HL-60 (cell line): ENCODE results near the gene LYSMD4.

Experiments used
- CTCF ChIP-seq: IDR thresholded peaks from one replicate; pipeline ENCODE4 v1.5.1; 2011; ENCODE audit warnings: low read length, control low read depth, inconsistent platforms; ENCODE audit not compliant: insufficient read depth
- GABPA ChIP-seq: IDR thresholded peaks from 2 replicates; pipeline ENCODE4 v1.6.1; 2012; ENCODE audit warnings: low read depth
- POLR2AphosphoS5 ChIP-seq: IDR thresholded peaks from 2 replicates; pipeline ENCODE4 v1.6.1; 2012; ENCODE audit warnings: low read depth
- SPI1 ChIP-seq: IDR thresholded peaks from 2 replicates; pipeline ENCODE4 v1.6.1; 2012; ENCODE audit warnings: low read depth, mild to moderate bottlenecking, borderline replicate concordance
- TF ChIP-seq, protein P1 (sequence below): IDR thresholded peaks from 2 replicates; pipeline ENCODE4 v1.6.1; 2012; ENCODE audit warnings: low read depth; ENCODE audit not compliant: insufficient replicate concordance

DNA sequence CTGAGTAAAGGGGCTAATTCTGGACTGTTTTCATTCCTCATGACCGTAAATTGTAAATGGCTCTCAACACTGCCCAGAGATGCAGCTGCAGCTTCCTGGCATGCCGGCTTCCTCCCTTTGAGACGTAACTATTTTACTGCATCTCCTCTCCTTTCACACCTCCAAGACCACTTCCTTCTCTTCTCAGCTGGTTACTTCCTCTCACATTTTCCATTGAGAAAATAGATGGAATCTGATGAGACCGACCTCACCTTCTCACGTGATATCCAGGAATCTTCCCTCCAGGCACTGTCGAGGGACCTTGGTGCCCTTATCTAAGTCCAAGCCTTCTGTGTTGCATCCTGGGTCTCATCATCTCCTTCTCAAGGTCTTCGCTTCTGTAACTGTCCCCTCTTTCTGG, 12.7 kb downstream of the LYSMD4 start:
- TF ChIP-seq POLR2AphosphoS5 = no peak
- no peak for TF ChIP-seq CTCF
- TF ChIP-seq SPI1 = no peak
- TF ChIP-seq, protein P1, sequence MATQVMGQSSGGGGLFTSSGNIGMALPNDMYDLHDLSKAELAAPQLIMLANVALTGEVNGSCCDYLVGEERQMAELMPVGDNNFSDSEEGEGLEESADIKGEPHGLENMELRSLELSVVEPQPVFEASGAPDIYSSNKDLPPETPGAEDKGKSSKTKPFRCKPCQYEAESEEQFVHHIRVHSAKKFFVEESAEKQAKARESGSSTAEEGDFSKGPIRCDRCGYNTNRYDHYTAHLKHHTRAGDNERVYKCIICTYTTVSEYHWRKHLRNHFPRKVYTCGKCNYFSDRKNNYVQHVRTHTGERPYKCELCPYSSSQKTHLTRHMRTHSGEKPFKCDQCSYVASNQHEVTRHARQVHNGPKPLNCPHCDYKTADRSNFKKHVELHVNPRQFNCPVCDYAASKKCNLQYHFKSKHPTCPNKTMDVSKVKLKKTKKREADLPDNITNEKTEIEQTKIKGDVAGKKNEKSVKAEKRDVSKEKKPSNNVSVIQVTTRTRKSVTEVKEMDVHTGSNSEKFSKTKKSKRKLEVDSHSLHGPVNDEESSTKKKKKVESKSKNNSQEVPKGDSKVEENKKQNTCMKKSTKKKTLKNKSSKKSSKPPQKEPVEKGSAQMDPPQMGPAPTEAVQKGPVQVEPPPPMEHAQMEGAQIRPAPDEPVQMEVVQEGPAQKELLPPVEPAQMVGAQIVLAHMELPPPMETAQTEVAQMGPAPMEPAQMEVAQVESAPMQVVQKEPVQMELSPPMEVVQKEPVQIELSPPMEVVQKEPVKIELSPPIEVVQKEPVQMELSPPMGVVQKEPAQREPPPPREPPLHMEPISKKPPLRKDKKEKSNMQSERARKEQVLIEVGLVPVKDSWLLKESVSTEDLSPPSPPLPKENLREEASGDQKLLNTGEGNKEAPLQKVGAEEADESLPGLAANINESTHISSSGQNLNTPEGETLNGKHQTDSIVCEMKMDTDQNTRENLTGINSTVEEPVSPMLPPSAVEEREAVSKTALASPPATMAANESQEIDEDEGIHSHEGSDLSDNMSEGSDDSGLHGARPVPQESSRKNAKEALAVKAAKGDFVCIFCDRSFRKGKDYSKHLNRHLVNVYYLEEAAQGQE = no peak
- TF ChIP-seq GABPA = no peak
